Measurements from ENCODE around the gene MAST4. TPM values are rescaled to one million over a fixed set of nuclear protein-coding genes. Genes with fewer than 3 reads are reported as not detected.

The MAST4 gene
- total RNA-seq, 4 donors from 2014 or later, result 16.2 to 32.8 (median 25.0) TPM

DNA sequence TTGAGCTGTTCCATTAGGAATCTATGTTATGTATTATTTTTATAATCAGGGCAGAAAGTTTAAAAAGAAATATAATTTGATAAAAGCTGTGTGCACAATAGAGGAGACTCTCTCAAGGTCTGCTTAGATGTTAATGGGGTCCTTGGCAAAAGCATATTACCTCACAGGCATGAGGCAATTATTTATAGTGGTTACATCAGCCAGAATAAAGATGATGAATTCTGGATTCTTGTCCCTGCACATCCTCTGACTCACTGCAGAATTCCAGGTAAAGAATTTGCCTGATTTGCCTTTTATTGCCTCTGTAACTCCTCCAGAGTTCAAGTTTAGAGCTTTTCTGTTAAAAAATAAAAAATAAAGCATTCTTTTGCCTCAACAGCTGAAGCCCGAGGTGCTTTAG, 253.6 kb downstream of the MAST4 start:
- no peak for TF ChIP-seq EP300 (IDR thresholded peaks at IDR 0.05)
- no peak for TF ChIP-seq POLR2AphosphoS5 (IDR thresholded peaks at IDR 0.05)
- TF ChIP-seq, protein P1, sequence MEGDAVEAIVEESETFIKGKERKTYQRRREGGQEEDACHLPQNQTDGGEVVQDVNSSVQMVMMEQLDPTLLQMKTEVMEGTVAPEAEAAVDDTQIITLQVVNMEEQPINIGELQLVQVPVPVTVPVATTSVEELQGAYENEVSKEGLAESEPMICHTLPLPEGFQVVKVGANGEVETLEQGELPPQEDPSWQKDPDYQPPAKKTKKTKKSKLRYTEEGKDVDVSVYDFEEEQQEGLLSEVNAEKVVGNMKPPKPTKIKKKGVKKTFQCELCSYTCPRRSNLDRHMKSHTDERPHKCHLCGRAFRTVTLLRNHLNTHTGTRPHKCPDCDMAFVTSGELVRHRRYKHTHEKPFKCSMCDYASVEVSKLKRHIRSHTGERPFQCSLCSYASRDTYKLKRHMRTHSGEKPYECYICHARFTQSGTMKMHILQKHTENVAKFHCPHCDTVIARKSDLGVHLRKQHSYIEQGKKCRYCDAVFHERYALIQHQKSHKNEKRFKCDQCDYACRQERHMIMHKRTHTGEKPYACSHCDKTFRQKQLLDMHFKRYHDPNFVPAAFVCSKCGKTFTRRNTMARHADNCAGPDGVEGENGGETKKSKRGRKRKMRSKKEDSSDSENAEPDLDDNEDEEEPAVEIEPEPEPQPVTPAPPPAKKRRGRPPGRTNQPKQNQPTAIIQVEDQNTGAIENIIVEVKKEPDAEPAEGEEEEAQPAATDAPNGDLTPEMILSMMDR (IDR thresholded peaks at IDR 0.05), result no peak
- no peak for TF ChIP-seq POLR2A (IDR thresholded peaks at IDR 0.05)
- Histone ChIP-seq H3K27me3 (no peaks in the 10 kb centered on the region), H3K36me3 (no peaks in the 10 kb centered on the region), H3K4me1 (no peaks in the 10 kb centered on the region), H3K4me3 (no peak overlapping the region), H3K9me3 (no peaks in the 10 kb centered on the region), H3K27ac (no peak overlapping the region)
- no peak for ATAC-seq
- 53 to 100% methylated on average over 1 of the region's 1 CpG for WGBS, 2 donors (ENCODE audit: low coverage in 1 of 2)

DNA sequence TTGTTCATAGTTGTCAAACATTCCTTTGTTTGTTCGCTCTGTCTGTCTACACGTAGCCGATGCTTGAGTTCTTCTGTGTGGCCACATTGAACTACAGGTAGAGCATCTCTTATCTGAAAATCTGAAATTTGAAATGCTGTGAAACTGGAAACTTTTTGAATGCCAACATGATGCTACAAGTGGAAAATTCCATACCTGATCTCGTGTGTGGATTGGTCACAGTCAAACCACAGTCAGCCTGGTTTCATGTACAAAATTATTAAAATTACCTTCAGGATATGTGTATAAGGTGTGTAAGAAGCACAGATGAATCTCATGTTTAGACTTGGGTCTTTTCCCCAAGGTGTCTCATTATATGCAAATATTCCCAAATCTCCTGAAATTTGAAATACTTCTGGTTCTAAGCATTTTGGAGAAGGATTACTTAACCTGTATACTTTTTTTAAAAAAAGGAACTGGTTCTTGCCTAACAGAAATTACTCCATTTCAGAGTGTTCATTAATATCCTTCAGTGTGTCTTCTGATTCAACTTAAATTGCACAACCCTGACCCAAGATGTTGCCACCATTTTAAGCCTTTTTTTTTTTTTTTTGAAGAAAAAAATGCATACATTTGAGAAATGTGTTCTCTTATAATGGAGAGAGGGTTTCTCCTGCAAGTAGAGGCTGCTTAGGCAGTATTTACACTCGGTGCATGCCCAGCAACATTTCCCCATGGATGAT, 254.3 kb downstream of the MAST4 start:
- H3K36me3 ChIP-seq, result no peaks in the 10 kb centered on the region
- 77 to 90% methylated on average over 5 of the region's 5 CpGs for WGBS, 2 donors (ENCODE audit: low coverage in 1 of 2)
- no peaks in the 10 kb centered on the region for H3K27me3 ChIP-seq
- H3K4me1 ChIP-seq, result no peaks in the 10 kb centered on the region
- TF ChIP-seq, protein P1 (IDR thresholded peaks at IDR 0.05), result no peak
- no peak for TF ChIP-seq POLR2A (IDR thresholded peaks at IDR 0.05)
- no peak for TF ChIP-seq EP300 (IDR thresholded peaks at IDR 0.05)
- no peak overlapping the region for H3K27ac ChIP-seq
- no peak for ATAC-seq
- H3K4me3 ChIP-seq, result no peak overlapping the region
- no peaks in the 10 kb centered on the region for H3K9me3 ChIP-seq

DNA sequence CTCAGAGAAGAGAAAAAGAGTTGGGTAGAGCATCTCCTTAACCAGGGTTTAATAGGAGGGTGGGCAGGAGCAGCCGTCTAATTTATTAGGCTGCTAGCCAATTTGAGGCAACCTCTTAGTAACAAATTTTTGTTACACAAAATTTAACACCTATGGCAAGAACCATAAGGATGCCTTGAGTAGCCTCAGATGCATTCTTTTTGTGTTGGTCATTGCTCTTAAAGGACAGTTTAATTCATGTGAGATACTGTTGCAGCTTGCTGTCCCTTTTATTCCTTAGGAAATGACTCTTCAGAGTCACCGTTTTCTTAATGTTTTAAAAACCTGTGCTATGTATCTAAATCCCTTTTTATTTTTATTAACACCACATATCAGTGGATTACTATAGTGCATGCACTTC, 255.1 kb downstream of the MAST4 start:
- 50 to 66% methylated on average over 2 of the region's 2 CpGs for WGBS, 2 donors (ENCODE audit: low coverage in 1 of 2)
- Histone ChIP-seq H3K27ac (no peak overlapping the region), H3K9me3 (no peaks in the 10 kb centered on the region), H3K27me3 (no peaks in the 10 kb centered on the region), H3K36me3 (no peaks in the 10 kb centered on the region), H3K4me3 (no peak overlapping the region), H3K4me1 (no peaks in the 10 kb centered on the region)
- TF ChIP-seq POLR2AphosphoS5 (IDR thresholded peaks at IDR 0.05), result no peak
- TF ChIP-seq POLR2A (IDR thresholded peaks at IDR 0.05), result no peak
- TF ChIP-seq, protein P1 (IDR thresholded peaks at IDR 0.05), result no peak
- no peak for TF ChIP-seq EP300 (IDR thresholded peaks at IDR 0.05)
- no peak for ATAC-seq

DNA sequence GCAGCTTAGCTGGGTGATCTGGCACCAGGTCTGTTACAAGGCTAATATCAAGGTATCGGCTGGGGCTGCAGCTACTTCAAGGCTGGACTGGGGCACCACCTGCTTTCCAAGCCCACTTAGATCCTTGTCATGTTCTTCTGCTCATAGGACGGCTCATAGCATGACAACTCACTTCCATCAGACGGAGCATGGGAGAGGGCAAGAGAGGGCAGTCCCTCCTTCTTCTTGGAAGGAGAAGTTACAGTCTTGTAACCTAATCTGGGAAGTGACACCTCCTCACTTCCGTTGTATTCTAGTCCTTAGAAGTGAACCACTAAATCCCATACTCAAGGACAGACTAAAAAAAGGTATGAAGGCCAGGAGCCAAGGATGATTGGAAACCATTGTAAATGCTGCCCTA, 258.2 kb downstream of the MAST4 start:
- 97 to 100% methylated on average over 1 to 3 of the region's 4 CpGs for WGBS, 2 donors (ENCODE audit: low coverage in 1 of 2)
- ATAC-seq, result no peak
- H3K27me3 ChIP-seq, result no peaks in the 10 kb centered on the region
- no peak overlapping the region for H3K27ac ChIP-seq
- H3K9me3 ChIP-seq, result no peaks in the 10 kb centered on the region
- H3K4me3 ChIP-seq, result no peak overlapping the region
- H3K4me1 ChIP-seq, result no peaks in the 10 kb centered on the region
- no peaks in the 10 kb centered on the region for H3K36me3 ChIP-seq
- no peak for TF ChIP-seq POLR2A (IDR thresholded peaks at IDR 0.05)
- no peak for TF ChIP-seq POLR2AphosphoS5 (IDR thresholded peaks at IDR 0.05)
- no peak for TF ChIP-seq EP300 (IDR thresholded peaks at IDR 0.05)
- TF ChIP-seq, protein P1 (IDR thresholded peaks at IDR 0.05), result no peak

Measured in gastroesophageal sphincter (tissue), 4 donors.